HG03520 (cell line): ENCODE measurements around the gene GPATCH2L.

ENCODE experiments used
- ATAC-seq: cut with Tn5 transposase; IDR thresholded peaks from one replicate; pipeline ENCODE4 v1.9.1; 2021; ENCODE audit warnings: mild to moderate bottlenecking, moderate library complexity; ENCODE audit not compliant: unreplicated experiment

The GPATCH2L gene

GRCh38 chr14:76135722-76136121 lies 16.0 kb upstream of the GPATCH2L start:
- no peak for ATAC-seq

- no peak for ATAC-seq
Measured at GRCh38 chr14:76136476-76137110, 15.1 kb upstream of the GPATCH2L start.

- ATAC-seq: no peak
Measured at GRCh38 chr14:76138119-76138757, 13.5 kb upstream of the GPATCH2L start.

GRCh38 chr14:76138758-76139723 lies 12.7 kb upstream of the GPATCH2L start:
- ATAC-seq: no peak

- ATAC-seq: no peak
Measured at GRCh38 chr14:76143642-76144041, 8.1 kb upstream of the GPATCH2L start.

- ATAC-seq: no peak
Measured at GRCh38 chr14:76146976-76147375, 4.7 kb upstream of the GPATCH2L start.

GRCh38 chr14:76149196-76149595 lies 2.5 kb upstream of the GPATCH2L start:
- no peak for ATAC-seq

- peak; percentile 55 for ATAC-seq
Measured at GRCh38 chr14:76152333-76152681, 585 bp downstream of the GPATCH2L start.

- ATAC-seq: no peak
Measured at GRCh38 chr14:76153919-76154318, 2.2 kb downstream of the GPATCH2L start.

- ATAC-seq: no peak
Measured at GRCh38 chr14:76154539-76155126, 2.9 kb downstream of the GPATCH2L start.

- no peak for ATAC-seq
Measured at GRCh38 chr14:76163668-76164363, 12.1 kb downstream of the GPATCH2L start.

- ATAC-seq: no peak
Measured at GRCh38 chr14:76168531-76168930, 16.8 kb downstream of the GPATCH2L start.

GRCh38 chr14:76169776-76170175 lies 18.1 kb downstream of the GPATCH2L start:
- ATAC-seq: no peak

- ATAC-seq: no peak
Measured at GRCh38 chr14:76174982-76175381, 23.3 kb downstream of the GPATCH2L start.

- ATAC-seq: no peak
Measured at GRCh38 chr14:76175942-76176341, 24.2 kb downstream of the GPATCH2L start.

GRCh38 chr14:76181546-76181945 lies 29.8 kb downstream of the GPATCH2L start:
- ATAC-seq: no peak

- ATAC-seq: peak; percentile 73
Measured at GRCh38 chr14:76186308-76187027, 34.7 kb downstream of the GPATCH2L start.

GRCh38 chr14:76191297-76191696 lies 39.6 kb downstream of the GPATCH2L start:
- no peak for ATAC-seq

- ATAC-seq: no peak
Measured at GRCh38 chr14:76193696-76194095, 42.0 kb downstream of the GPATCH2L start.

GRCh38 chr14:76194327-76194726 lies 42.6 kb downstream of the GPATCH2L start:
- peak; percentile 64 for ATAC-seq
